K562 treated with DMSO at 1 percent for 48 hours (cell line): ENCODE measurements around the gene TEX28. TPM values are rescaled to one million over a fixed set of nuclear protein-coding genes. Genes with fewer than 3 reads are reported as not detected.

Experiments used
- total RNA-seq: library from RNA; unstranded; fragments of 300-600 nt; gene quantifications from 2 replicates; pipeline ENCODE4 v1.2.3, GENCODE V29; 2022; ENCODE audit warnings: low replicate concordance; ENCODE audit errors: extremely low read depth

TEX28 gene, protein sequence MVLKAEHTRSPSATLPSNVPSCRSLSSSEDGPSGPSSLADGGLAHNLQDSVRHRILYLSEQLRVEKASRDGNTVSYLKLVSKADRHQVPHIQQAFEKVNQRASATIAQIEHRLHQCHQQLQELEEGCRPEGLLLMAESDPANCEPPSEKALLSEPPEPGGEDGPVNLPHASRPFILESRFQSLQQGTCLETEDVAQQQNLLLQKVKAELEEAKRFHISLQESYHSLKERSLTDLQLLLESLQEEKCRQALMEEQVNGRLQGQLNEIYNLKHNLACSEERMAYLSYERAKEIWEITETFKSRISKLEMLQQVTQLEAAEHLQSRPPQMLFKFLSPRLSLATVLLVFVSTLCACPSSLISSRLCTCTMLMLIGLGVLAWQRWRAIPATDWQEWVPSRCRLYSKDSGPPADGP
- not detected in 2 replicates for total RNA-seq

DNA sequence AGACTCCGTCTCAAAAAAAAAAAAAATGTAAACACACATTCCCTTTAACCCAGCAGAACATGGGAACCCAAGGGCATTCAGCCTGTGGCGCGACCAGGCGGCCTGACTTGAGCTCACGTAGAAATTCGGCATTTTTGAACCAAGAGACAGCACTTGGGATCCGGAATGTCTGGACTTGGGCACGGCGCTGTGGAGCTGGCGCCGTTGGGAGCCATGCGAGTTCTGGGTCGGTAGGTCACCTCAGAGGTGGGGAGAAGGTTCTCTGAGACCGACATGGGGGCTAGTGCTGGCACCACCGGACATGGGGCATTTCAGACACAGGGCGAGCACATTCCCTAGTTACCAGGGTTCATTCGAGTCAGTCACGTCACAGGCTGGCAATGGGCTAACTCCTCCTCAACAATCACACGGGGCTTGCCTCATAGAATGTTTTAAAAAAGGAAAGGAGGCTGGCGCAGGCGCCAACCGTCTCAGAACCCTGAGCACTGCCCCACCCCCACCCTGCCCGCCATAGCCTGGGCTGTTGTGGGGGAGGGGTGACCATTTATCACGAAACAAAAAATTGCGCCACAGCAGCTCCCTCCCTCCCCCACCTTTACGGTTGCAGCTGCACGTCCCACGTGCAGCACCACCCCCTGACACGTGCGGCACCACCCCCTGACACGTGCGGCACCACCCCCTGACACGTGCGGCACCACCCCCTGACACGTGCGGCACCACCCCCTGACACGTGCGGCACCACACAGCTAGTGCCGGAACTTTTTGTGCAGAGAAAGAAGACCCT is at the start of gene TEX28:
Gene TEX28, minus strand, starts transcription at position 334 of the 784 bp plus-strand sequence. CDS start 3,007 bp downstream, outside the sequence.

GRCh38 chrX:154295664-154296310 is 863 bp upstream of the TEX28 start, which contains the start of gene TKTL1:
TSS of gene TKTL1 (plus strand) at chrX:154295795. CDS start at chrX:154295860, 65 bp downstream.

GRCh38 chrX:154257282-154257681 is 37.6 kb downstream of the TEX28 start, which contains the start of gene OPN1MW3:
TSS of gene OPN1MW3 (plus strand) at chrX:154257582. CDS start at chrX:154257620, 38 bp downstream.

Other genes starting within 250 kb of the TEX28 start
- 1,743 TPM in 1 of 2 replicates, not detected in the other for gene MECP2, start 197.4 kb downstream of the TEX28 start, total RNA-seq
- gene OPN1LW, start 150.9 kb downstream of the TEX28 start, total RNA-seq: not detected in 2 replicates
- not detected in 2 replicates for gene OPN1MW, start 112.5 kb downstream of the TEX28 start, total RNA-seq
- not detected in 2 replicates for gene OPN1MW2, start 75.4 kb downstream of the TEX28 start, total RNA-seq
- gene OPN1MW3, start 37.5 kb downstream of the TEX28 start, total RNA-seq: not detected in 2 replicates
- not detected in 2 replicates for gene TKTL1, start 671 bp upstream of the TEX28 start, total RNA-seq
- gene FLNA, start 79.5 kb upstream of the TEX28 start, total RNA-seq: 349 TPM in 1 of 2 replicates, not detected in the other
- not detected in 2 replicates for gene EMD, start 84.2 kb upstream of the TEX28 start, total RNA-seq
- gene RPL10, start 103.3 kb upstream of the TEX28 start, total RNA-seq: 7,940 and 9,888 TPM in 2 replicates
- gene DNASE1L1, start 114.1 kb upstream of the TEX28 start, total RNA-seq: not detected in 2 replicates
- gene TAFAZZIN, start 116.4 kb upstream of the TEX28 start, total RNA-seq: not detected in 2 replicates
- gene ATP6AP1, start 133.6 kb upstream of the TEX28 start, total RNA-seq: 191 TPM in 1 of 2 replicates, not detected in the other
- gene GDI1, start 142.0 kb upstream of the TEX28 start, total RNA-seq: not detected in 2 replicates
- 772 TPM in 1 of 2 replicates, not detected in the other for gene FAM50A, start 149.0 kb upstream of the TEX28 start, total RNA-seq
- gene PLXNA3, start 163.2 kb upstream of the TEX28 start, total RNA-seq: not detected in 2 replicates
- gene LAGE3, start 184.2 kb upstream of the TEX28 start, total RNA-seq: 555 TPM in 1 of 2 replicates, not detected in the other
- gene UBL4A, start 191.5 kb upstream of the TEX28 start, total RNA-seq: not detected in 2 replicates
- gene SLC10A3, start 195.5 kb upstream of the TEX28 start, total RNA-seq: not detected in 2 replicates
- not detected in 2 replicates for gene FAM3A, start 221.1 kb upstream of the TEX28 start, total RNA-seq